Astrocyte of the cerebellum (primary cell): ENCODE results near the gene HNRNPA3.
"Not testable (repeated sequence)": the region's sequence is repeated elsewhere in the genome, so short reads cannot be mapped to it uniquely, and the experiment has no call there.

Experiments used
- DNase-seq: peaks from one replicate; pipeline ENCODE4 v3.0.0-alpha.2; 2011; ENCODE audit warnings: low read depth
- H3K4me3 ChIP-seq: 2 replicates; pipeline ENCODE4 v1.5.1; 2011; ENCODE audit warnings: mild to moderate bottlenecking, low read depth, low read length, moderate library complexity
- in situ Hi-C: cut with HindIII; loops from 2 replicates; pipeline ENCODE4 v1.10.0; 2017; ENCODE audit warnings: low sequenced_read_pairs
- TF ChIP-seq, protein P1 (sequence below): IDR thresholded peaks from 2 replicates; pipeline ENCODE4 v1.5.1; 2012; ENCODE audit warnings: low read length, low read depth, moderate library complexity, mild to moderate bottlenecking; ENCODE audit errors: missing control alignments

The HNRNPA3 gene

DNA sequence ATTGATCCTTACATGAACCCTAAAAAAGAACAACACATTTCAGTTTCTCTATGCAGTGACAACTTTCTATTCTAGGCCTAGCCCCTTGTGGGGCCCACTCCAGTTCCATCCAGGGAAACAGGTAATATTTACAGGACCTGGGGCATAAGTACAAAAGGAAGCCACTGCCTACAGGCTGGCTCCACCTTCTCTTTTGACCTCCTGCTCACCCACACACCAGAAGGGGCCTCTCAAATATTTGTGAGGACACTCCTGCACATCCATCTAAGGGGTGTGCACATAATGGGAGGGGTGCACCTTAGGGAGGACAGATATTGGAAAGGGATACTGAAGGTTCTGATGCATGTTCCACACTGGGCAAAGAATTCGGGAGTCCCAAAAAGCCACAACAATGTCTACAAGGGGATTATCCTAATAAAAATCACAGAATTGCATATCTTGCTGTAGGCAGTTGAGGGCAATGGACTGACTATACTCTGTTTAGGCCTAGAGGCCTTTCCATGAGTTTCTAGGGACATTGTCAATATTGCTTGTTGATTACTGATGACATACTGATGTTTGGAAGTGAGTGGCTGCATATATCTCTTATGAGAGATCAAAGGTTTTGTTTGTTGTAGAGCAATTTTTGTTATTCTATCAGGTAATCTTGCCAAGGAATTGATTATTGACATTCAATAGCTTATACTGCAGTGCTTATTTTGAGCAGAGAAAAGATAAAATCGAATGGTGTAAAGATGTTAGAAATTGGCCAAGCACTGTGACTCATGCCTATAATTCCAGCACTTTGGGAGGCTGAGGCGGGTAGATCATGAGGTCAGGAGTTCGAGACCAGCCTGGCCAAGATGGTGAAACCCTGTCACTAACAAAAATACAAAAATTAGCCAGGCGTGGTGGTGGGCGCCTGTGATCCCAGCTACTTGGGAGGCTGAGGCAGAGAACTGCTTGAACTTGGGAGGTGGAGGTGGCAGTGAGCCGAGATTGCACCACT, 23.8 kb upstream of the HNRNPA3 start:
- in situ Hi-C loops: no loop called here
- no peak overlapping the region for H3K4me3 ChIP-seq
- DNase-seq: no peak
- TF ChIP-seq, protein P1, sequence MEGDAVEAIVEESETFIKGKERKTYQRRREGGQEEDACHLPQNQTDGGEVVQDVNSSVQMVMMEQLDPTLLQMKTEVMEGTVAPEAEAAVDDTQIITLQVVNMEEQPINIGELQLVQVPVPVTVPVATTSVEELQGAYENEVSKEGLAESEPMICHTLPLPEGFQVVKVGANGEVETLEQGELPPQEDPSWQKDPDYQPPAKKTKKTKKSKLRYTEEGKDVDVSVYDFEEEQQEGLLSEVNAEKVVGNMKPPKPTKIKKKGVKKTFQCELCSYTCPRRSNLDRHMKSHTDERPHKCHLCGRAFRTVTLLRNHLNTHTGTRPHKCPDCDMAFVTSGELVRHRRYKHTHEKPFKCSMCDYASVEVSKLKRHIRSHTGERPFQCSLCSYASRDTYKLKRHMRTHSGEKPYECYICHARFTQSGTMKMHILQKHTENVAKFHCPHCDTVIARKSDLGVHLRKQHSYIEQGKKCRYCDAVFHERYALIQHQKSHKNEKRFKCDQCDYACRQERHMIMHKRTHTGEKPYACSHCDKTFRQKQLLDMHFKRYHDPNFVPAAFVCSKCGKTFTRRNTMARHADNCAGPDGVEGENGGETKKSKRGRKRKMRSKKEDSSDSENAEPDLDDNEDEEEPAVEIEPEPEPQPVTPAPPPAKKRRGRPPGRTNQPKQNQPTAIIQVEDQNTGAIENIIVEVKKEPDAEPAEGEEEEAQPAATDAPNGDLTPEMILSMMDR: no peak

DNA sequence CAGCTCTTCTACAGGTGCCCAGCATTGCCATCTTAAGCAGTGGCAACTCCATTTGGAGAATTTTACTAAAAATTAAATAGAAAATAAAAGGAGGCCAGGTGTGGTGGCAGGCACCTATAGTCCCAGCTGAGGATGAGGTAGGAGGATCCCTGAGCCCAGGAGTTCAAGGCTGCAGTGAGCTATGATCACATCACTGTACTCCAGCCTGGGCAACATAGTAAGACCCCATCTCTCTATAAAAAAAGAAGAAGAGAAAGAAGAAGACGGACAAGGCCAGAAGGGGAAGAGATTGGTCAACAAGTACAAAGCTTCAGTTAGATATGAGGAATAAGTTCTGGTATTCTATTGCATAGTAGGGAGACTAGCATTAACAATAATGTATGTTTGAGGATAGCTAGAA, 21.7 kb upstream of the HNRNPA3 start:
- no peak for DNase-seq
- no peak overlapping the region for H3K4me3 ChIP-seq
- in situ Hi-C loops: no loop called here
- TF ChIP-seq, protein P1: no peak

DNA sequence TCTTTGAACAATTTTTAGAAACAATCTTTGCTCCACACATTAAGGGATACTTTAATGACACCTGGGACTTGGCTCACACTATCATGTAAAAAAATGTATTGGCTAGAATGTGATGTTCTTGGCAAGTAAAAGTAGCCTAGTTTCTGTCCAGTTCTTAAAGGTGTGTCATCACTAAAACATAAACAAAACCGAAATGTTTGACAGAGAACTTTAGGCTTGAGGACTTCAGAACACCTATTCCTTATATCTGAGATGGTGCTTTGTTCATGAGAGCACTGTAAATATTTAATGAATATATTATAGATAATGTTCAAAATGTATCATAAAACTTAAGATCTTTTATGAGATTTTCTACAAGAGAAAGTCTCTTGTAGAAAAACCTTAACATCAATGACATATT, 19.8 kb upstream of the HNRNPA3 start:
- no peak for DNase-seq
- H3K4me3 ChIP-seq: no peak overlapping the region
- in situ Hi-C loops: no loop called here
- TF ChIP-seq, protein P1: no peak

DNA sequence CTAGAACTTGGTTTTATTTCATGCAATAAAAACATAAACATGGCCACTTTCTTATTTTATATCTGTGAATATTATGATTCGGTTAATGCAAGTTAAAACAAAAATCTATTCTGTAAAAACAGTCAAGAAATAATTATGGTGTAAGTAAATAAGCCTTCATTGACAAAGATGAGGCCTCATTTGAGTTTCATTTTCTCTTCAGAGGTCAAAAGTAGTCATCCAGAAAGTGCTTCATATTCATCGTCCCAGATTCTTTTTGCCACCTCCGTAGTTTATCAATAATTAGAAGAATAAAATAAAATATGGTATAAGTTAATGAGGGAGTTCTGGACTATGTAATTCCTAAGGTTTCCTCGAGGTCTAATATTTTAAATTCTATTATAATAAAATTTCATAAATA, 19.4 kb upstream of the HNRNPA3 start:
- no peak for DNase-seq
- TF ChIP-seq, protein P1: no peak
- no peak overlapping the region for H3K4me3 ChIP-seq
- in situ Hi-C loops: no loop called here

DNA sequence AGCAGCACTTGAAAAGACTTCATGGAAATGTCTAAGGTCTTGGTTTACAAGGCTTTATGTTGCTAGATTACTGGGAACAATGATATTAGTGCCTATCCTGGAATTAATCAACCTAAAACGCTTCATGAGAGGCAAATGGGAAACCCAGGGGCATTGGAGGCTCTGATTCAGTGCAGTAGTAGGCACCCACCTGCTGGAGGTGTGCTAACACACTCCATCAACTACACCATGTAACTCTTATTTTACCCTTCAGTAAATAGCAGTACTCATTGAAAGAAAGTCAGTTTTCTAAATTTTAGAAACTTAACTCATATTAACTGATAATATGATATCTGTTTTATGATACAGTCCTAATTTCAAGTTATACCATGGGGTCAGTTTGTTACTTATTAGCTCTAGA, 17.4 kb upstream of the HNRNPA3 start:
- no peak for DNase-seq
- H3K4me3 ChIP-seq: no peak overlapping the region
- in situ Hi-C loops: no loop called here
- TF ChIP-seq, protein P1: no peak

DNA sequence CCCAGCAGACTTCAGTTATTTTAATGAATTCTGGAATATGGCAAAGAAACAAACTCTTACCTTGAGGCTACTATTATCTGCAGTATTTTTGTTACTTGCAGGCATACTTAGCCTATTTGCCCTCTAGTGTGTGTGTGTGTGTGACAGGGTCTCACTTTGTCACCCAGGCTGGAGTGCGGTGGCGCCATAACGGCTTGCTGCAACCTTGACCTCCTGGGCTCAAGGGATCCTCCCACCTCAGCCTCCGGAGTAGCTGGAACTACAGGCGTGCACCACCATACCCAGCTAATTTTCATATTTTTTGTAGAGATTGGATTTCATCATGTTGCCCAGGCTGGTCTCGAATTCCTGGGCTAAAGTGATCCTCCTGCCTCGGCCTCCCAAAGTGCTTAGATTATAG, 12.2 kb upstream of the HNRNPA3 start:
- in situ Hi-C loops, DNase-seq, H3K4me3 ChIP-seq: not testable (repeated sequence)

DNA sequence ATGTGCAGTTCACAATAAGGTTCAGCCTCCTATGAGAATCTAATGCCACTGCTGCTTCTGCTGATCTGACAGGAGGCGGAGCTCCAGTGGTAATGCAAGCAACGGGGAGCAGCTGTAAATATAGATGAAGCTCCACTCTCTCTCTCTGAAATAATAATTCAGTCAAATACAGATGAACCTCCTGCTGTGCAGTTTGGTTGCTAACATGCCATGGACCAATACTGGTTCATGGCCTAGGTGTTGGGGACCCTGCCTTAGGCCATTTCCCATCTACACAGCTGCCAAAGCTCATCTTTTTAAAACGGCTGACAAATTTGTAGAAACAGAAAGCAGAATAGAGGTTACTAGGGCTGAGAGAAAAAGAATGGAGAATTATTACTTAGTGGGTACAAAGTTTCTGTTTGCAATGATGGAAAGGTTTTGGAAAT, 10.7 kb upstream of the HNRNPA3 start:
- no peak overlapping the region for H3K4me3 ChIP-seq
- in situ Hi-C loops: no loop called here
- DNase-seq: no peak
- TF ChIP-seq, protein P1: no peak
